SK-N-SH treated with all-trans-retinoic acid at 6 μM for 48 hours (cell line): ENCODE data around the gene RBL2.

Source experiments
- ATAC-seq: fragments of 200-7000 bp; cut with Tn5 transposase; 3 replicates; pipeline ENCODE4 v1.9.1; 2020; ENCODE audit warnings: mild to moderate bottlenecking, moderate library complexity
- ARNTL ChIP-seq: fragments of 450-650 bp; formaldehyde crosslinking; IDR thresholded peaks from 2 replicates; pipeline ENCODE4 v1.5.0; 2020; ENCODE audit warnings: low read depth, mild to moderate bottlenecking, moderate library complexity, borderline replicate concordance
- BACH2 ChIP-seq: fragments of 250-450 bp; sonication (Bioruptor Pico); IDR thresholded peaks from 2 replicates; pipeline ENCODE4 v1.9.0; 2021; ENCODE audit warnings: mild to moderate bottlenecking, borderline replicate concordance
- CSDC2 ChIP-seq: fragments of 250-450 bp; sonication (Bioruptor Pico); IDR thresholded peaks from 2 replicates; pipeline ENCODE4 v1.5.0; 2020; ENCODE audit warnings: mild to moderate bottlenecking, moderate library complexity
- CSRNP3 ChIP-seq: fragments of 250-450 bp; sonication (Bioruptor Pico); IDR thresholded peaks from 2 replicates; pipeline ENCODE4 v1.5.1; 2021; ENCODE audit warnings: mild to moderate bottlenecking, moderate library complexity
- ESRRG ChIP-seq: fragments of 250-450 bp; sonication (Bioruptor Pico); IDR thresholded peaks from 2 replicates; pipeline ENCODE4 v1.6.1; 2021; ENCODE audit warnings: mild to moderate bottlenecking
- ISL1 ChIP-seq: fragments of 250-450 bp; sonication (Bioruptor Pico); IDR thresholded peaks from 2 replicates; pipeline ENCODE4 v2.1.2; 2022; ENCODE audit warnings: mild to moderate bottlenecking, moderate library complexity
- POU6F1 ChIP-seq: fragments of 250-450 bp; sonication (Bioruptor Pico); IDR thresholded peaks from 2 replicates; pipeline ENCODE4 v1.8.0; 2021; ENCODE audit warnings: low read depth, mild to moderate bottlenecking, moderate library complexity, borderline replicate concordance
- PPARA ChIP-seq: fragments of 250-450 bp; sonication (Bioruptor Pico); IDR thresholded peaks from 2 replicates; pipeline ENCODE4 v1.5.0; 2020; ENCODE audit warnings: mild to moderate bottlenecking, borderline replicate concordance
- RARB ChIP-seq: fragments of 250-450 bp; sonication (Bioruptor Pico); IDR thresholded peaks from 2 replicates; pipeline ENCODE4 v1.8.0; 2021; ENCODE audit warnings: mild to moderate bottlenecking, moderate library complexity
- SNAI2 ChIP-seq: fragments of 250-450 bp; sonication (Bioruptor Pico); IDR thresholded peaks from 2 replicates; pipeline ENCODE4 v1.5.0; 2020; ENCODE audit warnings: mild to moderate bottlenecking, moderate library complexity
- TCF4 ChIP-seq: fragments of 250-450 bp; sonication (Bioruptor Pico); IDR thresholded peaks from 2 replicates; pipeline ENCODE4 v1.8.0; 2021; ENCODE audit warnings: mild to moderate bottlenecking, moderate library complexity, borderline replicate concordance
- TOX ChIP-seq: fragments of 250-450 bp; sonication (Bioruptor Pico); IDR thresholded peaks from 2 replicates; pipeline ENCODE4 v1.8.0; 2021; ENCODE audit warnings: mild to moderate bottlenecking, moderate library complexity, borderline replicate concordance
- ZC3H10 ChIP-seq: fragments of 250-450 bp; sonication (Bioruptor Pico); IDR thresholded peaks from 2 replicates; pipeline ENCODE4 v1.5.1; 2021; ENCODE audit warnings: mild to moderate bottlenecking, moderate library complexity
- ZFP30 ChIP-seq: fragments of 450-650 bp; formaldehyde crosslinking; IDR thresholded peaks from 2 replicates; pipeline ENCODE4 v1.5.0; 2022; ENCODE audit warnings: mild to moderate bottlenecking, moderate library complexity
- ZNF565 ChIP-seq: fragments of 450-650 bp; formaldehyde crosslinking; conservative IDR thresholded peaks from 2 replicates; pipeline ENCODE4 v1.5.0; 2020; ENCODE audit warnings: low read depth, mild to moderate bottlenecking, moderate library complexity
- ZNF70 ChIP-seq: fragments of 450-650 bp; formaldehyde crosslinking; IDR thresholded peaks from 2 replicates; pipeline ENCODE4 v1.5.0; 2020; ENCODE audit warnings: mild to moderate bottlenecking, moderate library complexity
- ZNF8 ChIP-seq: fragments of 450-650 bp; formaldehyde crosslinking; IDR thresholded peaks from 2 replicates; pipeline ENCODE4 v1.5.0; 2020; ENCODE audit warnings: mild to moderate bottlenecking, moderate library complexity
- TF ChIP-seq, protein P1 (sequence below): fragments of 250-450 bp; sonication (Bioruptor Pico); IDR thresholded peaks from 2 replicates; pipeline ENCODE4 v1.5.0; 2020; ENCODE audit warnings: mild to moderate bottlenecking, moderate library complexity
- TF ChIP-seq, protein P2 (sequence below): fragments of 250-450 bp; sonication (Bioruptor Pico); IDR thresholded peaks from 2 replicates; pipeline ENCODE4 v1.5.1; 2020; ENCODE audit warnings: low read depth, mild to moderate bottlenecking, moderate library complexity

RBL2 gene

DNA sequence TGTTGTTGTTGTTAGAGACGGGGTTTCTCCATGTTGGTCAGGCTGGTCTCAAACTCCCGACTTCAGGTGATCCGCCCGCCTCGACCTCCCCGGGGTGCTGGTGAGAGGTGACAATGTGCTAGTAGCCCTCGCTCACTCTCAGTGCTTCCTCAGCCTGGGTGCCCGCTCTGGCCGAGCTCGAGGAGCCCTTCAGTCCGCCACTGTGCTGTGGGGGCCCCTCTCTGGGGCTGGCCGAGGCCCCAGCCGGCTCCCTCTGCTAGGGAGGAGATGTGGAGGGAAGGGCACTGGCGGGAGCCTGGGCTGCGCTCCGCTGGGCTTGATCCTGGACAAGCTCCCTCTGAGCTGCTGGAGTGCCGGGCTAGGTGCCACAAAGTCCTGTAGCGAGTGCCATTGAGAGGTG lies 21.7 kb upstream of the RBL2 start:
- no peak for ATAC-seq
- TF ChIP-seq TCF4 (CRISPR knock-in tag) (no peak), POU6F1 (no peak), CSDC2 (no peak), ARNTL (CRISPR knock-in tag) (no peak), ZNF70 (CRISPR knock-in tag) (no peak), RARB (no peak), ZNF565 (CRISPR knock-in tag) (no peak), CSRNP3 (no peak), ZC3H10 (CRISPR knock-in tag) (no peak), ZFP30 (no peak), ZNF8 (CRISPR knock-in tag) (no peak), PPARA (no peak)
- TF ChIP-seq, protein P1, sequence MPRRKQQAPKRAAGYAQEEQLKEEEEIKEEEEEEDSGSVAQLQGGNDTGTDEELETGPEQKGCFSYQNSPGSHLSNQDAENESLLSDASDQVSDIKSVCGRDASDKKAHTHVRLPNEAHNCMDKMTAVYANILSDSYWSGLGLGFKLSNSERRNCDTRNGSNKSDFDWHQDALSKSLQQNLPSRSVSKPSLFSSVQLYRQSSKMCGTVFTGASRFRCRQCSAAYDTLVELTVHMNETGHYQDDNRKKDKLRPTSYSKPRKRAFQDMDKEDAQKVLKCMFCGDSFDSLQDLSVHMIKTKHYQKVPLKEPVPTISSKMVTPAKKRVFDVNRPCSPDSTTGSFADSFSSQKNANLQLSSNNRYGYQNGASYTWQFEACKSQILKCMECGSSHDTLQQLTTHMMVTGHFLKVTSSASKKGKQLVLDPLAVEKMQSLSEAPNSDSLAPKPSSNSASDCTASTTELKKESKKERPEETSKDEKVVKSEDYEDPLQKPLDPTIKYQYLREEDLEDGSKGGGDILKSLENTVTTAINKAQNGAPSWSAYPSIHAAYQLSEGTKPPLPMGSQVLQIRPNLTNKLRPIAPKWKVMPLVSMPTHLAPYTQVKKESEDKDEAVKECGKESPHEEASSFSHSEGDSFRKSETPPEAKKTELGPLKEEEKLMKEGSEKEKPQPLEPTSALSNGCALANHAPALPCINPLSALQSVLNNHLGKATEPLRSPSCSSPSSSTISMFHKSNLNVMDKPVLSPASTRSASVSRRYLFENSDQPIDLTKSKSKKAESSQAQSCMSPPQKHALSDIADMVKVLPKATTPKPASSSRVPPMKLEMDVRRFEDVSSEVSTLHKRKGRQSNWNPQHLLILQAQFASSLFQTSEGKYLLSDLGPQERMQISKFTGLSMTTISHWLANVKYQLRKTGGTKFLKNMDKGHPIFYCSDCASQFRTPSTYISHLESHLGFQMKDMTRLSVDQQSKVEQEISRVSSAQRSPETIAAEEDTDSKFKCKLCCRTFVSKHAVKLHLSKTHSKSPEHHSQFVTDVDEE (CRISPR knock-in tag), result no peak

- ATAC-seq, result no peak
- TF ChIP-seq, protein P2, sequence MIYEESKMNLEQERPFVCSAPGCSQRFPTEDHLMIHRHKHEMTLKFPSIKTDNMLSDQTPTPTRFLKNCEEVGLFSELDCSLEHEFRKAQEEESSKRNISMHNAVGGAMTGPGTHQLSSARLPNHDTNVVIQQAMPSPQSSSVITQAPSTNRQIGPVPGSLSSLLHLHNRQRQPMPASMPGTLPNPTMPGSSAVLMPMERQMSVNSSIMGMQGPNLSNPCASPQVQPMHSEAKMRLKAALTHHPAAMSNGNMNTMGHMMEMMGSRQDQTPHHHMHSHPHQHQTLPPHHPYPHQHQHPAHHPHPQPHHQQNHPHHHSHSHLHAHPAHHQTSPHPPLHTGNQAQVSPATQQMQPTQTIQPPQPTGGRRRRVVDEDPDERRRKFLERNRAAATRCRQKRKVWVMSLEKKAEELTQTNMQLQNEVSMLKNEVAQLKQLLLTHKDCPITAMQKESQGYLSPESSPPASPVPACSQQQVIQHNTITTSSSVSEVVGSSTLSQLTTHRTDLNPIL (CRISPR knock-in tag), result no peak
- TF ChIP-seq ESRRG (CRISPR knock-in tag) (no peak), ZC3H10 (CRISPR knock-in tag) (no peak), ARNTL (CRISPR knock-in tag) (no peak), ISL1 (CRISPR knock-in tag) (no peak), BACH2 (CRISPR knock-in tag) (no peak), RARB (no peak)
- TF ChIP-seq, protein P1 (CRISPR knock-in tag), result no peak
Observed at GRCh38 chr16:53413864-53414263, 20.4 kb upstream of the RBL2 start.

DNA sequence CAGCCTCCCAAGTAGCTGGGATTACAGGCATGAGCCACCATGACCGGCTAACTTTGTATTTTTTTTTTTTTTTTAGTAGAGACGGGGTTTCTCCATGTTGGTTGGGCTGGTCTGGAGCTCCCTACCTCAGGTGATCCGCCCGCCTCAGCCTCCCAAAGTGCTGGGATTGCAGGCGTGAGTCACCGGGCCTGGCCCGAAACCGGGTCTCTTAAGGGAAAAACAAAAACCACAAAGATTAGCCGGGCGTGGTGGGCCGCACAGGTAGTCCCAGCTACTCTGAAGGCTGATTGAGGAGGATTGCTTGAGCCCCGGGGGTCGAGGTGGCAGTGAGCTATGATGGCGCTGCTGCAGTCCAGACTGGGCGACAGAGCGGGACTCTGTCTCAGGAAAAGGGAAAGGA lies 19.9 kb upstream of the RBL2 start:
- ATAC-seq, result no peak
- no peak for TF ChIP-seq ISL1 (CRISPR knock-in tag)
- TF ChIP-seq RARB, result no peak

- no peak for TF ChIP-seq ZNF565 (CRISPR knock-in tag)
- TF ChIP-seq ZNF70 (CRISPR knock-in tag), result no peak
- ATAC-seq, result no peak; the same call in 2 of the 3 replicates
Observed at GRCh38 chr16:53415504-53415903, 18.8 kb upstream of the RBL2 start.

- TF ChIP-seq POU6F1 (no peak), TCF4 (CRISPR knock-in tag) (no peak), TOX (CRISPR knock-in tag) (no peak), CSDC2 (no peak), ARNTL (CRISPR knock-in tag) (no peak), ZNF70 (CRISPR knock-in tag) (no peak), SNAI2 (CRISPR knock-in tag) (no peak), RARB (no peak), CSRNP3 (no peak)
- TF ChIP-seq, protein P2 (CRISPR knock-in tag), result no peak
- ATAC-seq, result no peak
Observed at GRCh38 chr16:53417011-53417410, 17.3 kb upstream of the RBL2 start.
